Measurements from ENCODE around the gene FYB1. TPM values are rescaled to one million over a fixed set of nuclear protein-coding genes. Genes with fewer than 3 reads are reported as not detected.

Gene FYB1
- total RNA-seq, 1 donor from 2014 or later, result 0.55 TPM

DNA sequence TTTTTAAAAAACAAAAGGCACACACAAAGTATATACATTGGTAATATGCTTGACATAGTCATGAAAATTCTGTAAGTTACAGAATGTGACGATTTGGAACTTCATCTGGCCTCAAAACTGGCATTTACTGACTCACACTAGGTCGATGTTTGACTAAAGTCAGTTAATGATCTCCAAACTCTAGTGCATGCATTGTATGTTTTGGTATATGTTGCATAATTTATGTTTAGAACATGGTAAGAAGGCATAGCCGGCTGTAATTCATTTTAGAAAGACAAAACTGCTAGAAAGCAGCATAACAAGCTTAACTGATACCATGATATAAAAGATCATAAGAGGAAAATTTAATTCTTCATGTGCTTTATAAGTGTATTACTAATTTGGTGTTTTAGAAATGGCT, 86.6 kb downstream of the FYB1 start:
- H3K9me3 Mint-ChIP-seq, result no peaks in the 10 kb centered on the region
- no peak overlapping the region for H3K27ac Mint-ChIP-seq
- H3K36me3 Mint-ChIP-seq (ENCODE audit: low read depth), result no peaks in the 10 kb centered on the region
- H3K4me3 Mint-ChIP-seq, result no peak overlapping the region
- intact Hi-C loops (cut with micrococcal nuclease), result no loop called here
- DNase-seq (no peak), ATAC-seq (ENCODE audit: low read depth) (no peak)
- no peaks in the 10 kb centered on the region for H3K27me3 Mint-ChIP-seq
- POLR2A ChIA-PET, result no interaction called here
- CTCF ChIA-PET, result no interaction called here
- peaks cover 6% of the 10 kb centered on the region for H3K4me1 Mint-ChIP-seq
- TF ChIP-seq, protein P1, sequence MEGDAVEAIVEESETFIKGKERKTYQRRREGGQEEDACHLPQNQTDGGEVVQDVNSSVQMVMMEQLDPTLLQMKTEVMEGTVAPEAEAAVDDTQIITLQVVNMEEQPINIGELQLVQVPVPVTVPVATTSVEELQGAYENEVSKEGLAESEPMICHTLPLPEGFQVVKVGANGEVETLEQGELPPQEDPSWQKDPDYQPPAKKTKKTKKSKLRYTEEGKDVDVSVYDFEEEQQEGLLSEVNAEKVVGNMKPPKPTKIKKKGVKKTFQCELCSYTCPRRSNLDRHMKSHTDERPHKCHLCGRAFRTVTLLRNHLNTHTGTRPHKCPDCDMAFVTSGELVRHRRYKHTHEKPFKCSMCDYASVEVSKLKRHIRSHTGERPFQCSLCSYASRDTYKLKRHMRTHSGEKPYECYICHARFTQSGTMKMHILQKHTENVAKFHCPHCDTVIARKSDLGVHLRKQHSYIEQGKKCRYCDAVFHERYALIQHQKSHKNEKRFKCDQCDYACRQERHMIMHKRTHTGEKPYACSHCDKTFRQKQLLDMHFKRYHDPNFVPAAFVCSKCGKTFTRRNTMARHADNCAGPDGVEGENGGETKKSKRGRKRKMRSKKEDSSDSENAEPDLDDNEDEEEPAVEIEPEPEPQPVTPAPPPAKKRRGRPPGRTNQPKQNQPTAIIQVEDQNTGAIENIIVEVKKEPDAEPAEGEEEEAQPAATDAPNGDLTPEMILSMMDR (IDR thresholded peaks at IDR 0.05), result no peak

DNA sequence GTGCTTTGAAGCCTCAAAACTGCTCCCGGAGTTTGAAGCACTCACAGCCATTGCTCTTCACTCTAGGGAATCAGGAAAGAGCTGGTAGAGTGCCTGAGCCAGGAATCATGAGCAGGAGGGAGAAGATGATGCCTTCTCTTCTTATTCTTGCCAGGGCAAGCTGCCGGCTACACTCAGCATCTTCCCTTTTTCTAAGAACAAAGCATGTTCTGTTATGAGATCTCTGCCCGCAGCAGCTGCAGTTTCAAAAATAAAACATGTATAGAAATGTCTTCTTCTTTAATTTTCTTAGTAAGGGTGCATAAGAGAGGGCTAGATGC, 87.3 kb downstream of the FYB1 start:
- no peak for ATAC-seq (ENCODE audit: low read depth)
- no peaks in the 10 kb centered on the region for H3K36me3 Mint-ChIP-seq (ENCODE audit: low read depth)
- no peaks in the 10 kb centered on the region for H3K9me3 Mint-ChIP-seq
- ChIA-PET CTCF (no interaction called here), POLR2A (no interaction called here)
- H3K4me3 Mint-ChIP-seq, result no peak overlapping the region
- DNase-seq, result no peak
- H3K27ac Mint-ChIP-seq, result no peak overlapping the region
- H3K4me1 Mint-ChIP-seq, result peaks cover 6% of the 10 kb centered on the region
- intact Hi-C loops (cut with micrococcal nuclease), result no loop called here
- TF ChIP-seq, protein P1 (IDR thresholded peaks at IDR 0.05), result no peak
- no peaks in the 10 kb centered on the region for H3K27me3 Mint-ChIP-seq

DNA sequence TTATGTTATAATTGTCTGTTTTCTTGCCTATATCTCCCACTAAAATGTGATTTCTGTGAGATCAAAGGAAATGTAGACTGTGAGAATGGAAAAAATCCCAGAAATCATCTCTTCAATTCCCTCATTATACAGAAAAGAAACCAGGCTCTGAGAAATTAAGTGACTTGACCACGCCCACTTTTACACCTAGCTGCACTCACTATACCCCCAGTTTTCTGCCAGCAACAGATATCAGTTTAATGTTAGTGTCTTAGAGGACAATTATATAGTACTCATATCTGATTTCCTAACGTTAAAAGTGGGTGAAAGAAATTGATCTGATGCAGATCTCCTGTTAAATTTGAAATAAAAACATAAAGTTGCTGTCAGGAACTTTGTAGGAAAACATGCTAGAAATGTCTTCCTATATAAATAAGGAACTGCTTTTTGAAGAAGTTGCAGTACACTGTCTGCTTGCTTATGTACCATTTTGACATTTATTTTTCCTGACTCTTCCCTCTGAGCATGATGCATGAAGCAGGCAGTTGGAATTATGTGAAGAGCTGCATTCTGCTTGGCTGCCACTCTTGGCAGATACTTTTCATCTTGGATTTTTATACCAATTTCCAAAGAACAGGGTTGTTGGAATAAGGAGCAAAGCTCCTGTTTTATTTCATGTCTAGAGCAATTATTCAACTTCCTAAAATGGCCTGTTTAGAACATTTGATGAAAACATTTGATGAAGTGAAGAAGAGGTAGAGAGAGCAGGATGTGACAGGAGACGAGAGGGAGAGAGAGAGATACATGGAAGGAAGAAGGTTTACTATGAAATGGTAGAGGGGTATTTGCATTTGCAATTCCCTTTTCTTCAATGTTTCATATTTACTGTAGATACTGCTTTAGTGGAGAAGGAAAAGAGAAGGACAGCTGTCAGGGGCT, 87.9 kb downstream of the FYB1 start:
- ChIA-PET POLR2A (no interaction called here), CTCF (no interaction called here)
- H3K27me3 Mint-ChIP-seq, result no peaks in the 10 kb centered on the region
- no peaks in the 10 kb centered on the region for H3K36me3 Mint-ChIP-seq (ENCODE audit: low read depth)
- no peak overlapping the region for H3K4me3 Mint-ChIP-seq
- DNase-seq, result no peak
- no peaks in the 10 kb centered on the region for H3K9me3 Mint-ChIP-seq
- intact Hi-C loops (cut with micrococcal nuclease), result no loop called here
- no peak overlapping the region for H3K27ac Mint-ChIP-seq
- TF ChIP-seq, protein P1 (IDR thresholded peaks at IDR 0.05), result no peak
- peaks cover 6% of the 10 kb centered on the region for H3K4me1 Mint-ChIP-seq
- no peak for ATAC-seq (ENCODE audit: low read depth)

DNA sequence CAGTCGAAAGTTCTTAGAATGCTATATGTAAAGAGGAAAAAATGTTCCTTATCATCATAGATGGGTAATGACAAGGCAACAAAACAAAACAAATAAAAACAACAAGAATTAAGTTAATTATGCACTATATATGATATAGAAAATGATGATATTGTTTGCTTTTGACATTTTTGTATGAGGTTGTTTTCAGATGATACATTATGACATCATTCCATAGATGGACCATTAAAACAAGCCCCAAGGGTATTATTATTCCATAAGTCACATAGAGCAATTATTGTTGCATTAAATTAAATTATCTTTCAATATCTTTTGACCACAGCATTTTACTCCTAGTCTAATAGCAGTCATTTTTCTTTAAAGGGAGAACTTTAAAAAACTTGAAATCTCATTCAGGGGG, 88.6 kb downstream of the FYB1 start:
- no peaks in the 10 kb centered on the region for H3K36me3 Mint-ChIP-seq (ENCODE audit: low read depth)

DNA sequence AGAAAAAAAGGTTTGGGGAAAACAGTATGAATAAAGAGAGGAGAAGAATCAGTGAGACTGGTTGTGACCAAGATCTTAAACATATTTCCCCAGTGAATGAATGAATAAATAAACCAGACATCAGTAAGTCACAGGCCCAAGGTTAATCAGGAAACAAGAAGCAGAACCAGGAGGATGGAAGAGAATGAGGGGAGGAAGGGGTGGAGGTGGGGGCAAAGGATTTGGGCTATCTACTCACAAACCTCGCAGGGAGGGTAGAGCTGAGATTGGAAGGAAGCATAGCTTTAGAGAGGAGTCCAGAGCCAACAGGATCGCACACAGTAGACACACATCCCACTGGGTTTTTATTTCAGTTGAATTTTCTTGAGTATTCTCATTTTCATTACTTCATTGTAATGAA, 97.4 kb downstream of the FYB1 start:
- Mint-ChIP-seq H3K4me3 (no peak overlapping the region), H3K27me3 (peaks cover 13% of the 10 kb centered on the region), H3K36me3 (ENCODE audit: low read depth) (no peaks in the 10 kb centered on the region), H3K27ac (no peak overlapping the region), H3K4me1 (no peaks in the 10 kb centered on the region), H3K9me3 (no peaks in the 10 kb centered on the region)
- intact Hi-C loops (cut with micrococcal nuclease), result no loop called here
- CTCF ChIA-PET, result no interaction called here
- POLR2A ChIA-PET, result no interaction called here
- ATAC-seq (ENCODE audit: low read depth) (no peak), DNase-seq (no peak)
- TF ChIP-seq, protein P1 (IDR thresholded peaks at IDR 0.05), result no peak

More for the DNA sequence above, 88.6 kb downstream of the FYB1 start:
- intact Hi-C loops (cut with micrococcal nuclease), result no loop called here
- CTCF ChIA-PET, result no interaction called here
- Mint-ChIP-seq H3K27ac (no peak overlapping the region), H3K9me3 (no peaks in the 10 kb centered on the region), H3K4me3 (no peak overlapping the region), H3K27me3 (peaks cover under 1% of the 10 kb centered on the region), H3K4me1 (peaks cover 6% of the 10 kb centered on the region)
- ATAC-seq (ENCODE audit: low read depth), result no peak
- POLR2A ChIA-PET, result no interaction called here
- DNase-seq, result no peak
- TF ChIP-seq, protein P1 (IDR thresholded peaks at IDR 0.05), result no peak
